Loucy (cell line): Measurements from ENCODE around the gene EDAR.

Experiments used
- H2AFZ ChIP-seq: fragments of 200-600 bp; sonication (generic); 2 replicates; pipeline ENCODE4 v1.6.0; 2016; ENCODE audit warnings: antibody characterized with exemption, mild to moderate bottlenecking, low read length, moderate library complexity
- H3F3A ChIP-seq: fragments of 200-600 bp; 2 replicates; pipeline ENCODE4 v1.6.0; 2016; ENCODE audit warnings: antibody characterized with exemption, low read depth, mild to moderate bottlenecking
- H3K27me3 ChIP-seq: fragments of 200-600 bp; sonication (generic); 2 replicates; pipeline ENCODE4 v1.6.1; 2014; ENCODE audit warnings: low read length, mild to moderate bottlenecking; ENCODE audit not compliant: insufficient read depth, poor library complexity, severe bottlenecking
- H3K36me3 ChIP-seq: fragments of 200-600 bp; sonication (generic); 2 replicates; pipeline ENCODE4 v1.6.1; 2016; ENCODE audit warnings: low read length; ENCODE audit not compliant: insufficient read depth
- H3K4me1 ChIP-seq: fragments of 200-600 bp; sonication (generic); 2 replicates; pipeline ENCODE4 v1.5.1; 2014; ENCODE audit warnings: low read length, mild to moderate bottlenecking; ENCODE audit not compliant: insufficient read depth, poor library complexity, severe bottlenecking
- H3K4me2 ChIP-seq: fragments of 200-600 bp; sonication (generic); 2 replicates; pipeline ENCODE4 v1.6.0; 2014; ENCODE audit warnings: antibody characterized with exemption, low read length, low read depth, mild to moderate bottlenecking; ENCODE audit not compliant: poor library complexity, severe bottlenecking
- H3K4me3 ChIP-seq: fragments of 200-600 bp; sonication (generic); 2 replicates; pipeline ENCODE4 v1.5.1; 2014; ENCODE audit warnings: low read length, mild to moderate bottlenecking, mixed read lengths; ENCODE audit not compliant: poor library complexity, severe bottlenecking
- H3K79me2 ChIP-seq: fragments of 200-600 bp; sonication (generic); 2 replicates; pipeline ENCODE4 v1.6.1; 2014; ENCODE audit warnings: low read length; ENCODE audit not compliant: insufficient read depth
- H3K9ac ChIP-seq: fragments of 200-600 bp; sonication (generic); 2 replicates; pipeline ENCODE4 v1.6.0; 2014; ENCODE audit warnings: mild to moderate bottlenecking, low read depth, low read length, moderate library complexity; ENCODE audit not compliant: poor library complexity, severe bottlenecking
- H3K9me2 ChIP-seq: fragments of 200-600 bp; sonication (generic); replicated peaks from 2 replicates; pipeline ENCODE4 v1.6.1; 2016; ENCODE audit warnings: low read depth, low read length, mixed read lengths
- H3K9me3 ChIP-seq: fragments of 200-600 bp; sonication (generic); 2 replicates; pipeline ENCODE4 v1.6.1; 2014; ENCODE audit warnings: mild to moderate bottlenecking, antibody characterized with exemption, low read length, low read depth; ENCODE audit not compliant: insufficient read depth
- H4K20me1 ChIP-seq: fragments of 200-600 bp; sonication (generic); 2 replicates; pipeline ENCODE4 v1.6.0; 2014; ENCODE audit warnings: antibody characterized with exemption, low read length, mild to moderate bottlenecking; ENCODE audit not compliant: insufficient read depth, poor library complexity, severe bottlenecking
- CTCF ChIP-seq: fragments of 200-600 bp; sonication (generic); conservative IDR thresholded peaks from 2 replicates; pipeline ENCODE4 v1.5.1; 2014; ENCODE audit warnings: mild to moderate bottlenecking, antibody characterized with exemption, low read length
- EZH2phosphoT487 ChIP-seq: fragments of 200-600 bp; IDR thresholded peaks from 2 replicates; pipeline ENCODE4 v1.6.1; 2018; ENCODE audit warnings: antibody characterized with exemption, mild to moderate bottlenecking, moderate library complexity, borderline replicate concordance

Gene EDAR

GRCh38 chr2:109006971-109007370, 18.0 kb upstream of the EDAR start:
- H4K20me1 ChIP-seq: no peaks in the 10 kb centered on the region
- peak overlapping the region; percentile 5; the same call in 1 of the 2 replicates for H2AFZ ChIP-seq
- H3K36me3 ChIP-seq: no peaks in the 10 kb centered on the region
- H3K79me2 ChIP-seq: no peaks in the 10 kb centered on the region
- TF ChIP-seq EZH2phosphoT487 (no peak), CTCF (no peak)
- H3K9me3 ChIP-seq: no peaks in the 10 kb centered on the region
- H3K27me3 ChIP-seq: no peaks in the 10 kb centered on the region
- no peak overlapping the region for H3K4me3 ChIP-seq
- H3K9ac ChIP-seq: no peak overlapping the region
- H3K9me2 ChIP-seq: no peaks in the 10 kb centered on the region
- no peak overlapping the region for H3K4me2 ChIP-seq
- H3F3A ChIP-seq: no peaks in the 10 kb centered on the region
- no peaks in the 10 kb centered on the region for H3K4me1 ChIP-seq

DNA sequence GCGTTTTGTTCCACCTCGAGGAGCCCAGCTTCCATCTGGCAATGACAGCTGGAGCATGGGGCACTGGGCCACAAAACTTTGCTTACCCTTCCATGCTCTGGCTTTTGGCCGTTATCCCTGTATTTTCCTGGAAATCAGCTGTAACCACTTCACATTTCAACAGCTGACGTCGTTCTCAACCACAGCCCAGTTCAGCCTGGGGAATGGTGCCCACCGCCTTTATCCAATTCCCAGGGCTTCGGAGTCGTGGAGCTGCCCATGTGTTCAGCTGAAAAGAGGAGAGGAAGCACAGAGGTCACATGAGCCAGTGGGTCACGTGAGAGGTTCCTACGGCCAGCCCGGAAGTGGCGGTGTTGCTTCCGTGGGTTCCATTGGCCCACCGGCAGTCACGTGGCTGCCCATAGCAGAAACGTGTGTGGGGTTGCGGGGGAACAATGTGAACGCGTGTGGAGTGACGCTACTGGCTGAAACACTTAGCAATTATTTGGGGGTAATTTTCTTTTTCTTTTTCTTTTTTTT, 16.7 kb upstream of the EDAR start:
- Histone ChIP-seq H4K20me1 (no peaks in the 10 kb centered on the region), H3K27me3 (no peaks in the 10 kb centered on the region), H3K4me3 (no peak overlapping the region), H2AFZ (no peak overlapping the region), H3K36me3 (no peaks in the 10 kb centered on the region), H3K9ac (no peak overlapping the region), H3K79me2 (no peaks in the 10 kb centered on the region), H3K4me2 (no peak overlapping the region), H3K9me2 (no peaks in the 10 kb centered on the region), H3K4me1 (no peaks in the 10 kb centered on the region), H3K9me3 (no peaks in the 10 kb centered on the region), H3F3A (no peaks in the 10 kb centered on the region)
- TF ChIP-seq CTCF (no peak), EZH2phosphoT487 (no peak)

- no peaks in the 10 kb centered on the region for H3K79me2 ChIP-seq
- H4K20me1 ChIP-seq: no peaks in the 10 kb centered on the region
- no peak overlapping the region for H3K4me2 ChIP-seq
- H3F3A ChIP-seq: no peaks in the 10 kb centered on the region
- H3K4me3 ChIP-seq: no peak overlapping the region
- no peaks in the 10 kb centered on the region for H3K36me3 ChIP-seq
- H2AFZ ChIP-seq: no peak overlapping the region; the same call in 1 of the 2 replicates
- no peaks in the 10 kb centered on the region for H3K27me3 ChIP-seq
- TF ChIP-seq CTCF: no peak
- no peak for TF ChIP-seq EZH2phosphoT487
- no peaks in the 10 kb centered on the region for H3K9me2 ChIP-seq
- H3K9me3 ChIP-seq: no peaks in the 10 kb centered on the region
- no peak overlapping the region for H3K9ac ChIP-seq
- H3K4me1 ChIP-seq: no peaks in the 10 kb centered on the region
Measured at GRCh38 chr2:109001201-109001600, 12.2 kb upstream of the EDAR start.
